NCI-H2107 treated with DMSO at 0.1 percent for 48 hours (cell line): ENCODE measurements around the gene LINS1.
"Not testable (repeated sequence)": the region's sequence is repeated elsewhere in the genome, so short reads cannot be mapped to it uniquely, and the experiment has no call there.

ENCODE experiments used
- DNase-seq: peaks from one replicate; lab custom pipeline; 2025; ENCODE audit not compliant: unreplicated experiment; lab: John Stamatoyannopoulos, UW

The LINS1 gene

GRCh38 chr15:100601617-100602063 lies 344 bp downstream of the LINS1 start:
- no peak for DNase-seq

- no peak for DNase-seq
These were observed 821 bp downstream of the LINS1 start for GRCh38 chr15:100601163-100601562.

GRCh38 chr15:100598655-100599054 lies 3.3 kb downstream of the LINS1 start:
- no peak for DNase-seq

GRCh38 chr15:100597862-100598261 lies 4.1 kb downstream of the LINS1 start:
- no peak for DNase-seq

- DNase-seq, result no peak
These were observed 5.2 kb downstream of the LINS1 start for GRCh38 chr15:100596792-100597191.

- no peak for DNase-seq
These were observed 6.0 kb downstream of the LINS1 start for GRCh38 chr15:100595964-100596363.

GRCh38 chr15:100593431-100593830 lies 8.6 kb downstream of the LINS1 start:
- DNase-seq, result no peak

- no peak for DNase-seq
These were observed 9.1 kb downstream of the LINS1 start for GRCh38 chr15:100592898-100593297.

- no peak for DNase-seq
These were observed 10.1 kb downstream of the LINS1 start for GRCh38 chr15:100591835-100592234.

- DNase-seq, result not testable (repeated sequence)
These were observed 10.8 kb downstream of the LINS1 start for GRCh38 chr15:100591163-100591562.

- DNase-seq, result no peak
These were observed 13.2 kb downstream of the LINS1 start for GRCh38 chr15:100588638-100589242.

- DNase-seq, result no peak
These were observed 21.6 kb downstream of the LINS1 start for GRCh38 chr15:100580414-100580813.

GRCh38 chr15:100573526-100573925 lies 28.5 kb downstream of the LINS1 start:
- DNase-seq, result no peak

GRCh38 chr15:100572362-100572983 lies 29.5 kb downstream of the LINS1 start:
- DNase-seq, result no peak

GRCh38 chr15:100571592-100572167 lies 30.3 kb downstream of the LINS1 start:
- no peak for DNase-seq

GRCh38 chr15:100570735-100571313 lies 31.2 kb downstream of the LINS1 start:
- no peak for DNase-seq

GRCh38 chr15:100570275-100570674 lies 31.7 kb downstream of the LINS1 start:
- no peak for DNase-seq

GRCh38 chr15:100569391-100569790 lies 32.6 kb downstream of the LINS1 start:
- no peak for DNase-seq

GRCh38 chr15:100566850-100567628 lies 34.9 kb downstream of the LINS1 start:
- DNase-seq, result no peak

GRCh38 chr15:100565591-100565990 lies 36.4 kb downstream of the LINS1 start:
- no peak for DNase-seq

GRCh38 chr15:100560323-100560722 lies 41.7 kb downstream of the LINS1 start:
- DNase-seq, result no peak
